Fibroblast of the conjunctiva (primary cell): ENCODE measurements around the gene IFI27L2.
"Not testable (repeated sequence)": the region's sequence is repeated elsewhere in the genome, so short reads cannot be mapped to it uniquely, and the experiment has no call there.

Experiments
- DNase-seq: peaks from one replicate; pipeline ENCODE4 v3.0.0-alpha.2; 2010; ENCODE audit warnings: low read depth

Gene IFI27L2, protein sequence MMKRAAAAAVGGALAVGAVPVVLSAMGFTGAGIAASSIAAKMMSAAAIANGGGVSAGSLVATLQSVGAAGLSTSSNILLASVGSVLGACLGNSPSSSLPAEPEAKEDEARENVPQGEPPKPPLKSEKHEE

DNA sequence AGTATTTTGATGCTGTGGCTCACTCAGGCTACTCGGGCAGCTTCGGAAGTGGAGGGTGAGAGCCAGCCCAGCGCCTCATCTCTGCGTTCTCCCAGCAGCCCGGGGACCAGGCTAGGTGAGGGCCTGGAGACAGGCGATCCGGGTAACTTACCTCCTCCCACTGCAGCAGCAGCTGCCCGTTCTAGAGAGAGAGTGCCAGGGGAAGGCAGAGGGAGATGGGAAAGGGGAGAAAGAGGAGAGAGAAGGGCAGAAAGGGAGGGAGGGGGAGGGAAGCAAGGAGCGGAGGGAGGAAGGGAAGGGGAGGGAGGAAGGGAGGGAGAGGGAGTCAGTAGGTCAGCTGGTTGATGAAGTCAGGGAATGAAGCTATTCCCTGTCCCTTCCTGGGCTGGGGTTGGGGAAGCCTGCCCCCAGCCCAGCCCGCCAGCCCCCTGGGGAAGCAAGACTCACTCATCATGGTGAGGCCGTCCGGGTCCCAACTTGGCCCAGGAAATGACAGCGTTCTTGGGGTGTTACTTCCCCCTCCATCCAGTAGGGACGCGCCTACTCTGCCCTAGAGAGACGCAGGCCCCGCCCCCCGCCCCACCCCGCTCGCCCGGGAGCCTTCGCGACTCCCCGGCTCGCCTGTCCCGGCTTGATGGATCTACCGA is at the start of gene IFI27L2:
TSS of gene IFI27L2 (minus strand) at position 494 of the 647 bp plus-strand sequence. CDS start at position 454, 40 bp downstream.
- DNase-seq = peak; percentile 69

DNA sequence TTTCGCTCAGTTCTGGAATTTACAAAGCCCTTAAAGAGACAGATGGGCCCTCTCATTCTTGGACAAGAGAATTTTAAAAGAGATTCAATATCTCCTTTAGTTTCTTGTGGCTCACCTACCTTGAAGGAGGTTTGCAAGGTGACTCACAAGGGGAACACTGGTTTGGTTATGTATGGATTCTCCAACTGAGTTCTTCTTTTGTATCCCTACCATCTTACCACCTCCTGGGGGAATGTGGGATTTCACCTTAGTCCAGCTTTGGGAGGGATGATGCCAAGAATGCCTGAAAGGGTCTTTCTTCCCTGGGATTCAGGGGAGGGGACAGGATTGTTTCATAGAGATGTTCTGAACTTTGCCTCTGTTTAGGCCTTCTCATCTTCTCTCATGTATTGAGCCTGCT is 48.4 kb upstream of the IFI27L2 start:
- no peak for DNase-seq

DNA sequence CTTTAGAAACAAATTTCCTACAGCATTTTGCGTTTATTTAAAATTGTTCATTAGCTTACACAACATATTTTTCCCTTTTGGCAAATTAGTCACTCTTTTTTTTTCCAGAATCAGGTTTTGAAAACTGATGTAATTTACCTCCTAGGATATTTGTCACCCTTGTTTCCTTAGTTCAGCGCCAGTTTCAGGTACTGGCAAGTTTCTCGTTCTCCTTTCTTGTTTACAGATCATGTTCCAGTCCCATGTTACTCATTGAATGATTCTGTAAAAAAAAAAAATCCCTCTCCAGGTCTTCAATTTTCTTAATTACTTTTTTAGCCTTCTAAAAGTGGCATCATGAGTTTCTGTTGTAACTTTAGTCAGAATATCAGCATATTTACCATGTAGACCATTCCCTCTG is 47.4 kb upstream of the IFI27L2 start:
- no peak for DNase-seq

DNA sequence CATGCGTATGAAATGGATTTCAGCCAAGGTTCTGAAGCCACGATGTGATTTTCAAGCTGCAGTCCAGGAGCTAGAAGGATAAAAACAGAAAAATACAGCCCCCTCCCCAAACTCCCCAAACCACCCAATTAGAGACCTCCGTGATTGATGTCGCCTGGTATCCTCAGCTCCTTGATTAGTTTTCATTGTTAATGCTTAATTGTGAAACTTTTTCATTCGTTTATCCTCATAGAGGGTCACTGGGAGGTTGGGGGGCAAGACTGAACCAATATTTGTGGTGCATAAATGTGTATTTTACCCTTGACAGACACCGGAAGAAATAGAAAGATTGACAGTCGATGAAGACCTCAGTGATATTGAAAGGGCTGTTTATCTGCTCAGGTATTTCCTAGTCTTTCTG is 46.3 kb upstream of the IFI27L2 start:
- no peak for DNase-seq

DNA sequence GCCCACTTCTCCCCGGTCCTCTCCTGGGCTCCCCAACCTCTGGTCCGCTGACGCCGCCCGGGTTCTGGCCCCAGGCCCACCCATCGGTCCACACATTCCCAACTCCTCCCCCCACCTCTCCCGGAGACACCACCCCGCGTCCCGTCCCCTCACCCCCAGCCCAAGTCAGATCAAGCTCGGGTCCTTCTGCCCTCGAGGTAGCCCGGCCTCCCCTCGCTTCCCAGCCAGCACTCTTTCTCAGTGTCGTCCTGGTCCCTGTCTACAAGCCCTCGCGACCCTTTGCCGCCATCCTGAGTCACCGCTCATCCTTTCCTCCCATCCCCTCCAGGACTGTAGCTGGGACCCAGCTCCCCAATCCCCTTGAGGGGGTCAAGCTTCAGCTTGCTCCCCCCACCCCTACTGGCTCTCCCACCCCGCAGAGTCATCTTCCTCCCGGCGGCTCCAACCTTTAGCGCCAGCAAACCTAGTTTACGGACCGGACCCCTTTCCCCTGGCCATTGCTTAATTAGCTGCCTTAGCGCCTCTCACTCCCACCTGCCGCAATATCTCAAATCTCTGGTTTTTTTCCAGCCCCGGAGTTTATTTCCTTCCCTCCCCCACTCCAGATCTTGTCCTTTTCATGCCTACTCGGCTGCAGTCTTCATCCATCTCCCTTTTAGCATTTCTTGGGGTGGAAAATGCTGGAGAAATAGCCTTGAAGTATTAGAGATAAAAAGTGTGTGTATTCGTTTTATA is 45.8 kb upstream of the IFI27L2 start:
- no peak for DNase-seq

DNA sequence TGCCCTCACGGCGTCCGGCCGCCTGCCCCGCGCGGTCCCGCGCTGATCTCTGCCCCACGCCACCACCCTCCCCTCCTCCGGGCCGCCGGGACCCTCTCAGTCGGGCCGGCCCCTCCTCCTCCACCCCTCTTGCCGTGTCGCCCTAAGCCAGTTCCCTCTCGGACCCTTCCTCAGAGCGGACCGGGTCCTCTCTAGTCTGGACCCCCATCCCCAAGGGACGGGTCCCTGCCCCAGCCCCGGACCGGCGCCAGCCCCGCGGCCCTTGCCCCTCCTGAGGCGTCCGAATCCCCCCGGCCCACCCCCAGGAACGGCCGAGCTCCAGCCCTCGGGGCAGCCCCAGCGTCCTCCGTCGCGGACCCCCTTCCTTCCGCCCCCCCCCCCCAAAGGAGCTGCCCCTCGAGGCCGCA is 45.2 kb upstream of the IFI27L2 start:
- DNase-seq = no peak

DNA sequence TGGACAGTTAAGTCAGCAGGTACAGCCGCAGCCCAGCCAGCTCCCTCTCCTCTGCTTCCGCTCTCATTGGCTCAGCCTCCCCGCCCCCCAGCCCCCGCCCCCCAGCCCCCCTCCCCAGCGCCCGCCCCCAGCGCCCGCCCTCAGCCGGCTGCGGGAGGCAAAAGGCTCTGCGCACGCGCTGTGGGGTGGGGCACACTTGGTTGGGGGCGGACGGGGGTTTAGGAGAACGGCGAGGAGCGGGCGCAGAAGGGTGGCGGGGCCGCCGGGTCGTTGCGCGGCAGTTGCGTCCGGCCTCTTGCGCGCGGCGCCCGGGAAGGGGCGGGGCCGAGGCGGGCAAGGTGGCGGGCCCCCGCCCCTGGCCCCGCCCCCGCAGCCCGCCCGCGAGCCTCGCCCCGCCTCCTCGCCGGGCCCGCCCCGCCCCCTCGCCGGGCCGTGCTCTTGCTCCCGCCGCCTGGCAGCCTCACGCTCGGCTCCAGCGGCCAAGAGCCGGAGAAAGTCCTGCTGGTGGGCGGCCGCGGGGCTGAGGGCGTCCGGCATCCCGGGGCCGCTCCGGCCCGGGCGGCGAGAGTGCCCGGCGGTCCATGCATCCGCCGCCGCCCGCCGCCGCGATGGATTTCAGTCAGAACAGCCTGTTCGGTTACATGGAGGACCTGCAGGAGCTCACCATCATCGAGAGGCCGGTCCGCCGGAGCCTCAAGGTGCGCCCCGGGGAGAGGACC is 44.6 kb upstream of the IFI27L2 start, which contains the start of gene PPP4R4:
TSS of gene PPP4R4 (plus strand) at position 438 of the 719 bp plus-strand sequence. CDS start at position 582, 144 bp downstream.
- DNase-seq = peak; percentile 58

DNA sequence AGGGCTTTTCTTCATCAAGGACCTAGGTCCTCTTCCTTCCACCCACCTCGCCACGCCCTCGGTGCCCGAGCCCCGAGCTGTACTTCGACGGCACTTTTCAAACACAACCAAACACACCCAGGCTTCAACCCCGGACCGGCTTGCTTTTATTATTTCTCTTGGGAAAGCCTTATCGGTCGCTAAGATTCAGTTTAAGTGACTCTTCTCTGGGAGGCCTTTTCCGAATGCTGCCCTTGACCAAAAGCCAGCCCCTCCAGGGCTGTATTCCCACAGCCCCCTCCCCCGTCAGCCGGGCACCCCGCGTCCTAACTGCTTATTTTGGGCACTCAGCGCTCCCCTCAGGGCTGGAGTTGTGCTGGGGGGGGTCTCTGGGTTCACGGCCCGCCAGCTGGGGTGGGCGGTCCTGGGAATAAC is 44.1 kb upstream of the IFI27L2 start:
- DNase-seq = no peak

DNA sequence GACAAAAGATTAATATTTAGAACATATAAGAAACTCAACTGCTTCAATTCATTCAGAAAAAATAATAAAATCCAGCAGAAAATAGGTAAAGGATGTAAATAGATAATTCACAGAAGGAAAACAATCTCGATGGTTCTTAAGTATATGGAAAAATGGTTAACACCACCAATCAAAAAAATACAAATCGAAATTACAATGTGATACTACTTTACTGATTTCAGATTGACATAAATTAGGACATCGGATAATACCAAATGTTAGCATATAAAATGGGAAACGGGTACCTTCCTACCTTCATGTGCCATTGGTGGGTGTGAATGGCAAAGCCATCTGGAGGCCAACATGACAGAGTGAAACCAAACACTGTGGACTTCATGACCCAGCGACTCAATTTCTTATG is 43.1 kb upstream of the IFI27L2 start:
- no peak for DNase-seq

DNA sequence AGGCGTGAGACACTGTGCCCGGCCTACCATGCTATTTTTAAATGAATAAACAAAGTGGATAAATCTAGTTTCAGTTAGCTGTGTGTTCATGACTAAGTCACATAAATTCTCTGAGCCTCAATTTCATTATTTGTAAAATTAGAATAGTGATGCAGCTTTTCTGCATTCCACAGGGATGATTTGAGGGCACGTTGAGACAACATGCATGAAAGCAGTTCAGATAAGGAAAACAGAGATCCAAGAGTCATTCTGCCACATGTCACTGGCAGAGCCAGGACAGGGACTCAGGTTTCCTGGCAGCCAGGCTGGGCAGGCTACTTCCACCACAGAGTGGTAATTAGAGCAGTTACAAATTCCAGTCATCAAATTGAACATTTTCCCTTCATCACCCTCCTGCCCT is 41.8 kb upstream of the IFI27L2 start:
- no peak for DNase-seq

DNA sequence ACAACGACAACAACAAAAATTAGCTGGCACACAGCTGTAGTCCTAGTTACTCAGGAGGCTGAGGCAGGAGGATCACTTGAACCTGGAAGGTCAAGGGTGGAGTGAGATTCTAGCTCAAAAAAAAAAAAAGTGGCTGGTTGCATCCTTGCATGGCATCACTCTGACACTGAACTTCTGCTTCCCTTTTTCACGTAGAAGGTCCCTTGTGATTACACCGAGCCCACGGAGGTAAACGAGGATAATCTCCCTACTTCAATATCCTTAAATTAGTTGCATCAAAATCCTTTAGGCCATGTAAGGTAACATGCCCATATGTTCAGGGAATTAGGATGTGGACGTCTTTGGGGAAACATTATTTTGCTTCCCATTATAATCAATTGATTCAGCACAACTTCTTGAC is 40.7 kb upstream of the IFI27L2 start:
- DNase-seq = no peak

DNA sequence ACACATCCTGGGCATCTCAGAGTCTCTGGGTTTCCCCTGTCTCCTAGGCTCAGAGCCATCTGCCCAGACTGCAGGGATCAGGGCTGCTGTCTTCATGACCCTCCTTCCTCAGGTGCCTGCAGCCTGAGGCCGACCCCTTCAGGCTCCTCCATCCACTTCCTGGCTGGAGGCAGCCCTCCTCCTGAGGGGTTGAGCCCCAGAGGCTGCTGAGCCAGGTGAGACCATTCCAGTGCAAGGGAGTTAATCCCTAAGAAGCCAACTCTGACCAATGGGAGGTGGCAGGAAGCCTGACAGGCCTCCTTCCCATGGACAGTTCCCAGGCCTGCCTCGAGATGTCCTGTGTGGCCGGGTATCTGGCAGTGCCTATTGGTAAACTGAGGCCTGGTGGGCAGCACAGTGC is 36.3 kb upstream of the IFI27L2 start:
- no peak for DNase-seq

DNA sequence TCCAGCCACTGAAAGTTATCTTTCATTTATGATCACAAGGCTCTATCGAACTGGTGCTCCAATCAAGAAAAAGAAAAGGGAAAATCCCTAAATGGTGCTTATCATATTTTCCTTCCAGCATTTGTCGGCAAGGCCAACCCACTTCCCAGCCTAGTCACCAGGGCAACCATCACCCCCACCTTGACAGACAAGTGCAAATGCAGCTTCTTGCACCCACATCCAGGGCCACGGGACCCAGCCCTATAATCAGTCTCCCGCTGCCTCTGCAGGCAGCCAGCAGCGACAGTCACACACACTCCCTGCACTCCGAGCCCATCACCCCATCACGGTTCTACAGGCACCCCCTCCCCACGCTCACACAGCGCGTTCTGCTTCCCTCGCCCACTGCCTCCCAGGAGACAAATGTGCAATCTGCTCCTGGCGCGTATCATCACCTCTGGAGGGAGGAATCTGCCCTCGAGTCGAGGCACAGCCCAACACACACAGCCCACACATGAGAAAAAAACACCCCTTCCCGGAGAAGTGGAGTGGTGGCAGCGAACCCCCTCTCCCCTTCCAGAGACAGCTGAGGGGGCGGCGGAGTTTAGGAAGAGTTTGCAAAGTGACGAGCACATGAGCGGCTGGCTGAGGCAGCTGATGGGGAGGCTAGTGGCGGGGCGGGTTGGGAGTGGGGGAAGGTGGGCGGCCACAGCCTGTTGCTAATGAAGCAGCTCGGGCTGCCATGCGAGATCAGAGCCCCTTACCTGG is 35.5 kb upstream of the IFI27L2 start:
- DNase-seq = no peak

DNA sequence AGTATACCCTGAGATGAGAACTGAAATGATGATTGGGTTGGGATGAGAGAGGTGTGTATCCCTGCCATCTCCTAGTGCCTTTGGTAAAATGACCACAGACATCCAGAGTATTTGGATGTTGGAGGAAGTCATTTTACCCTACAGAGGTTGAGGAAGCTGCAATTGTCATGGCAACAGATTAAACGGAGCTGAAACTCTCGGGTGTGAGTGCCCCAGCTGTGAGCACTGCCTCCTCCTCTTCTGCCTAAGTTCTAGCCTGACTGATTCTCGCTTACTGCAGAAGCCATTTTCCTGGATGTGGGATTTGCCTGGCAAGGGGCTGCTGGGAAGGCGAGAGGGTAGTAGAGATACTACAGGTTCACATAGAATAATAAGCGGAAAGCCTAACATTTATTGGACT is 34.4 kb upstream of the IFI27L2 start:
- no peak for DNase-seq

DNA sequence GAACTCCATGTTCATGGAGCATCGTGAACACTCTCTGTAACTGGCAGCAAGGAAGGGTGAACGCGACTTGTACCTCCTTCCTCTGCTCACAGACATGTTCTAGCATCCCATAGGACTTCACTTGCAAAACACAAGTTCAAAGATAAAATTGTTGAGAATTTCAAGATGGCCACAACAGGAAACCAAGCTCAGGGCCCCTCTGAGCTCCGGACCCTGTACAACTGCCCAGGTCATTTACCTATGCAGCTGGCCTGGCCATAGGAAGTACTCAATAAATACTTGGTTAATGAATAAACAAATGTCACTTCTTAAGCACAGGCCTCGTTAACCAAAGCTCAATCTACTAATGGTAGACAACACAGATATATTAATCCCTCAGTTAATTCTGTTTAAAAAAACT is 33.1 kb upstream of the IFI27L2 start:
- DNase-seq = no peak

DNA sequence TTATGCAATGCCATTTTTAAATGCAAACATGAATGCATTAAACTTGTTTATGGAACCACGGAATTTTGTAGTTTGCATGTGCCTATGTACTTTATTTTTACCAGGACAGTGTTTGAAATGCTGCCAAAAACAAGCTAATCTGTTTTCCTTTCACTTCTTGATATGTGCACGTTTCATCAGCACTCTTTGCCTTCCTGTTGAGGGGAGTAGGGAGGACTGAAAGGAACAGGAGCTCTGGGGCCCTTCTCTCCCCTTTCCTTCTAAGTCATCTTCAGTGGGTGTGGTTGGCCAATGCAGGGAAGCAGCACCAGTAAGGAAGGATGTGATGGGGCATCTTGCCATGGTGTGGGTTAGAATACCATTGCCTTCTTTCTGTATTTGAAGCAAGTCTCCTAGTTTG is 32.6 kb upstream of the IFI27L2 start:
- peak; percentile 17 for DNase-seq

DNA sequence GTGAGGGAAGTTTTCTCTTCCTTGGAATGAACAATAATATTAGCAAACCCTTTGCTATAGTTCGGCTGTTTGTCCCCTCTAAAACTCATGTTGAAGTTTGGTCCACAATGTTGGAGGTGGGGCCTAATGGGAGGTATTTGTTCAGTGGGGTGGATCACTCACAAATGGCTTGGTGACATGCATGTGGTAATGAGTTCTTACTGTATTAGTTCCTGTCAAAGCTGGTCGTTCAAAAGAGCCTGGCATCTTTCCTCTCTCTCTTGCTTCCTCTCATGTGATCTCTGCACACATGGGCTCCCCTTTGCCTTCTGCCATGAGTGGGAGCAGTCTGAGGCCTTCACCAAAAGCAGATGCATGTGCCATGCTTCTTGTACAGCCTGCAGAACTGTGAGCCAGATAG is 31.7 kb upstream of the IFI27L2 start:
- no peak for DNase-seq

DNA sequence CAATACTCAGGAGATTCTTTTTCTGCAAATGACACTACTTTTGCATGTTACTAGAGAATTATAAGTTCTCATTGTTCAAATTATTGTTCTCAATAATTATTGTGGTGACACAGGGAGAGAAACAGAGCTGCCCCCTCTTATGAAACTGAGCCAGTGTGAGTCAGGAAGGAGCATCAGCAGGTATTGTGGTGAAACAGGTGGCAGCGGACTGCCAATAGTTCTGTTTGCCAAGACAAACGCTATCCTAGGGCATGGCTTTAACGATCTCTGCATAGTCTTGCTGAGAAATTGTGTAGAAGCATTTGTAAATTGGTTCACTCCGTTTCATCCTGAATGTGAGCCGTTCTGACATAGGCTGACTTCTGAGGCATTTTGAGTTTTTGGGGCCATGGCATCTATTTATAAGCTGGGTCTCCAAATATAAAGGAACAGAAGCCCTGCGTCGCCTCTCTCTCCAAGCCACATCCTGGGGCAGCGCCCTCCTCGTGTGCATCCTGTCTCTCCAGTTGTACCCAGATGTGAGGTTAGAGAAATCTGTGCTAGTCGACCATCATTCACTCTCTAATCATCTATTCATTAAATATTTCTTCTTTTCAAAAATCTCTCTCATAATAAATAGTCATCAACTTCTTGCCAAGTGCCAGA is 29.0 kb upstream of the IFI27L2 start:
- DNase-seq = no peak

DNA sequence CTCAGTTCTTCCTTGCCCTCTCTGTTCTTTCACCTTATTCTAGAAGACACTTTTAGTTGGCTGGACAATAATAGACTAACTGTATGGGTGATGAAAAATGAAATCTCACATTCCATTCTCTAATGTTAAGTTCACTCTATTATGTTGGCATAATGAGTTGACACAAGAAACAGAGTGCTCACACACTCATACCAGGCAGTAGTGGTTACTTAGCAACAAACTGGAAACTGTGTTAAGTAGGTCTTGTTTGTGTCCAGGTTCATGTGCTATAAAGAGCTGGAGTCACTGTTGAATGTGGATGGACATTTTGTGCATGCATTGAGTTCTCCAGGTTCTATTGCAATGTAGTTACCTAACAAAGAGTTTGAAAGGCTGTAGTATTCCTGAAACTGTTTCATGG is 27.8 kb upstream of the IFI27L2 start:
- DNase-seq = no peak

DNA sequence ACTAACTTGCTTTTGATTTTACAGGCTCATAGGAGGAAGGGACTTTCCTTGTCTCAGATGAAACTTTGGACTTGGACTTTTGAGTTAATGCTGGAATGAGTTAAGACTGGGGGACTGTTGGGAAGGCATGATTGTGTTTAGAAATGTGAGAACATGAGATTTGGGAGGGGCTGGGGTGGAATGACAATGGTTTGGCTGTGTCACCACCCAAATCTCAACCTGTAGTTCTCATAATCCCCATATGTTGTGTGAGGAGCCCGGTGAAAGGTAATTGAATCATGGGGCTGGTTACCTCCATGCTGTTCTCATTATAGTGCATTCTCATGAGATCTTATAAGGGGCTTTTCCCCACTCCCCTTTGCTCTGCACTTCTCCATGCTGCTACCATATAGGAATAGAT is 26.7 kb upstream of the IFI27L2 start:
- DNase-seq = not testable (repeated sequence)

DNA sequence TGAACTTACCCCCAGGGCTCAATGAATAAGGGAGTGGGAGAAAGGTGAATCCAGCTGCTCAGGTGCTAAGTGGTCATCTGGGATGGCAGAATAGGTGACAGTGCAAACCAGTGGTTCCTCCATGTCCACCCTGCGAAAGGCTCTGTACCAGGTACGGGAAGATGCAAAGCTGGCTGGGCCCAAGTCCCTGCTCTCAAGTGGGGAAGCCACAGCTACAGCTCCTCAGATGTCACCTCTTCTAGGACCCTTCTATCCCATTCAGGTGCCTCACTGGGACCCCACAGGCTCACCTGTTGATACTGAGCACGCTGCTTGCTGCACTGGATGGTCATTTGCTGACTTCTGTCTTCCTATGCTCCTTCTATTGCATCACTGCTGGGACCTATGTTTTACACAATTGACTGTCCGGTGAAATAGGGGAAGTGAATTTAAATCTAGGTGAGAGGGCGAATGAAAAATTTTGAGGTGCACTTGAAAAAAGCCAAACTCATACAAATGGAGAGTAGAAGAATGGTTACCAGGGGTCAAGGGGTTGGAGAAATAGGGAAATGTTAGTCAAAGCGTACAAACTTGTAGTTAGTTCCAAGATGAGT is 24.4 kb upstream of the IFI27L2 start:
- DNase-seq = no peak
